Right atrium auricular region (tissue), 2 donors: ENCODE results near the gene MAP3K8. TPM values are rescaled to one million over a fixed set of nuclear protein-coding genes. Genes with fewer than 3 reads are reported as not detected.

Experiments used
- DNase-seq: peaks from one replicate; pipeline ENCODE4 v3.0.0-alpha.2; 2019; ENCODE audit warnings: low spot score
- H3K27ac ChIP-seq, 2 donors: fragments of 200-600 bp; sonication (generic); 1 replicate in 1 of 2; 2 replicates in 1 of 2; pipeline ENCODE4 v1.5.1; 2016 to 2019
- H3K27me3 ChIP-seq, 2 donors: fragments of 200-600 bp; sonication (generic); one replicate each; pipeline versions ENCODE4 v1.5.1 to v1.6.0; 2017 to 2019
- H3K36me3 ChIP-seq: fragments of 200-600 bp; sonication (generic); one replicate; pipeline ENCODE4 v1.5.1; 2016
- H3K4me1 ChIP-seq, 2 donors: fragments of 200-600 bp; sonication (generic); one replicate each; pipeline versions ENCODE4 v1.5.1 to v1.6.0; 2017 to 2019
- H3K4me3 ChIP-seq, 2 donors: fragments of 200-600 bp; sonication (generic); 1 replicate in 1 of 2; 2 replicates in 1 of 2; pipeline ENCODE4 v1.5.1; 2017 to 2019; ENCODE audit warnings: mild to moderate bottlenecking in 1 of 2, moderate library complexity in 1 of 2
- H3K9me3 ChIP-seq, 2 donors: fragments of 200-600 bp; sonication (generic); one replicate each; pipeline ENCODE4 v1.5.1; 2019
- CTCF ChIP-seq, 2 donors: fragments of 200-600 bp; sonication (generic); IDR thresholded peaks; one replicate each; pipeline ENCODE4 v1.5.1; 2019; ENCODE audit warnings: antibody characterized with exemption in 2 of 2
- total RNA-seq, 2 donors: library from RNA; depleted of rRNA; stranded (reverse); fragments of >200 nt; gene quantifications; one replicate each; pipeline ENCODE4 v1.1.0, GENCODE V29; 2016

Gene MAP3K8
- total RNA-seq, 2 donors from 2014 or later = 10.6 to 18.9 TPM

GRCh38 chr10:30489346-30489745 lies 55.4 kb downstream of the MAP3K8 start:
- Histone ChIP-seq H3K4me3 (no peak overlapping the region), H3K4me1 (no peaks in the 10 kb centered on the region)

GRCh38 chr10:30490289-30491000 lies 56.5 kb downstream of the MAP3K8 start:
- no peaks in the 10 kb centered on the region for H3K4me1 ChIP-seq
- no peak overlapping the region for H3K27ac ChIP-seq
- no peaks in the 10 kb centered on the region for H3K27me3 ChIP-seq

More at GRCh38 chr10:30489346-30489745, 55.4 kb downstream of the MAP3K8 start:
- Histone ChIP-seq H3K27me3 (no peaks in the 10 kb centered on the region), H3K36me3 (no peaks in the 10 kb centered on the region), H3K9me3 (no peaks in the 10 kb centered on the region), H3K27ac (no peak overlapping the region)
- no peak for TF ChIP-seq CTCF (IDR thresholded peaks at IDR 0.05)
- no peak for DNase-seq

GRCh38 chr10:30491204-30491915 lies 57.4 kb downstream of the MAP3K8 start:
- Histone ChIP-seq H3K27me3 (no peaks in the 10 kb centered on the region), H3K4me3 (no peak overlapping the region), H3K27ac (no peak overlapping the region), H3K9me3 (no peaks in the 10 kb centered on the region), H3K36me3 (no peaks in the 10 kb centered on the region), H3K4me1 (no peaks in the 10 kb centered on the region)
- no peak for TF ChIP-seq CTCF (IDR thresholded peaks at IDR 0.05)
- DNase-seq = no peak

More at GRCh38 chr10:30490289-30491000, 56.5 kb downstream of the MAP3K8 start:
- Histone ChIP-seq H3K4me3 (no peak overlapping the region), H3K36me3 (no peaks in the 10 kb centered on the region), H3K9me3 (no peaks in the 10 kb centered on the region)
- no peak for TF ChIP-seq CTCF (IDR thresholded peaks at IDR 0.05)
- DNase-seq = no peak

GRCh38 chr10:30491916-30492515 lies 58.0 kb downstream of the MAP3K8 start:
- TF ChIP-seq CTCF (IDR thresholded peaks at IDR 0.05) = no peak
- no peak overlapping the region for H3K27ac ChIP-seq
- DNase-seq = no peak
- no peaks in the 10 kb centered on the region for H3K4me1 ChIP-seq
- H3K36me3 ChIP-seq = no peaks in the 10 kb centered on the region
- H3K9me3 ChIP-seq = no peaks in the 10 kb centered on the region
- H3K27me3 ChIP-seq = no peaks in the 10 kb centered on the region
- H3K4me3 ChIP-seq = no peak overlapping the region

GRCh38 chr10:30493609-30494530 lies 59.9 kb downstream of the MAP3K8 start:
- Histone ChIP-seq H3K27ac (peak overlapping the region in 1 of 2 donors; percentile 10), H3K4me1 (no peaks in the 10 kb centered on the region), H3K36me3 (no peaks in the 10 kb centered on the region), H3K27me3 (no peaks in the 10 kb centered on the region), H3K9me3 (no peaks in the 10 kb centered on the region), H3K4me3 (no peak overlapping the region)
- TF ChIP-seq CTCF (IDR thresholded peaks at IDR 0.05) = no peak
- peak; percentile 82 for DNase-seq
